Vagina (tissue), 2 donors: ENCODE results near the gene TRIM13.

ENCODE experiments used
- CTCF ChIP-seq, 3 experiments: fragments of 450-650 bp in 2 of 3; fragments of 200-600 bp in 1 of 3; sonication (generic) in 1 of 3; IDR thresholded peaks; one replicate each; pipeline ENCODE4 v1.5.1; 2017 to 2019; ENCODE audit warnings: antibody characterized with exemption in 3 of 3, mild to moderate bottlenecking in 2 of 3, moderate library complexity in 2 of 3
- POLR2A ChIP-seq, 2 donors: fragments of 450-650 bp; IDR thresholded peaks; one replicate each; pipeline ENCODE4 v1.6.1; 2017; ENCODE audit warnings: antibody characterized with exemption in 2 of 2, mild to moderate bottlenecking in 2 of 2, moderate library complexity in 2 of 2
- POLR2AphosphoS5 ChIP-seq, 2 donors: sonication (generic); formaldehyde crosslinking; IDR thresholded peaks; one replicate each; pipeline ENCODE4 v1.9.0; 2017; ENCODE audit warnings: antibody characterized with exemption in 2 of 2, mild to moderate bottlenecking in 2 of 2, low read depth in 1 of 2; ENCODE audit not compliant: insufficient read depth in 1 of 2

GRCh38 chr13:50026788-50027473, 30.1 kb downstream of the TRIM13 start:
- no peak for TF ChIP-seq CTCF (IDR thresholded peaks at IDR 0.05)
- TF ChIP-seq POLR2AphosphoS5 (IDR thresholded peaks at IDR 0.05; ENCODE audit: insufficient read depth in 1 of 2, low read depth in 1 of 2), result no peak
- no peak for TF ChIP-seq POLR2A (IDR thresholded peaks at IDR 0.05)
